Measurements from ENCODE around the gene SLC1A7. TPM values are rescaled to one million over a fixed set of nuclear protein-coding genes. Genes with fewer than 3 reads are reported as not detected.
A peak's percentile ranks its signal among the peaks of the same experiment; 100 is the strongest.

Gene SLC1A7
- polyA plus RNA-seq, 2 of the 4 experiments (the other 2 are of a cell fraction) = 0.04 to 0.12 TPM

- ChIA-PET CTCF (no interaction called here), POLR2A (no interaction called here)
- FAIRE-seq (no peak), DNase-seq (ENCODE audit: low read depth in 1 of 2, low spot score in 1 of 2) (no peak), ATAC-seq (no peak)
- Histone ChIP-seq H3K4me2 (no peak overlapping the region), H3K4me3 (no peak overlapping the region), H3K27ac (peak overlapping the region in 1 of 2 experiments; percentile 31; a peak in 1 of 6 replicates), H3K9me3 (no peaks in the 10 kb centered on the region), H3K4me1 (peaks cover 15% of the 10 kb centered on the region; the same call in 2 of the 3 replicates)
- no peak for TF ChIP-seq SMC3 (IDR thresholded peaks at IDR 0.05)
- no peak for TF ChIP-seq MAFK (IDR thresholded peaks at IDR 0.05; ENCODE audit: partially characterized antibody)
- TF ChIP-seq RCOR1 (IDR thresholded peaks at IDR 0.05; ENCODE audit: low read depth, low read length) = no peak
- no peak for TF ChIP-seq KDM1A (IDR thresholded peaks at IDR 0.05; ENCODE audit: low read depth)
- TF ChIP-seq RAD21 (conservative IDR thresholded peaks at IDR 0.05 in 1 of 2, IDR thresholded peaks at IDR 0.05 in 1 of 2) = no peak
- TF ChIP-seq MYC (IDR thresholded peaks at IDR 0.05; ENCODE audit: borderline replicate concordance, low read length) = no peak
- no peak for TF ChIP-seq ZSCAN20 (CRISPR knock-in tag; IDR thresholded peaks at IDR 0.05)
- TF ChIP-seq BCL3 (IDR thresholded peaks at IDR 0.05) = no peak
- TF ChIP-seq PBX3 (IDR thresholded peaks at IDR 0.05) = no peak
- no peak for TF ChIP-seq NFE2L2 (conservative IDR thresholded peaks at IDR 0.05; ENCODE audit: low read length)
- no peak for TF ChIP-seq FOXS1 (CRISPR knock-in tag; IDR thresholded peaks at IDR 0.05)
- no peak for TF ChIP-seq REST (IDR thresholded peaks at IDR 0.05)
- no peak for TF ChIP-seq HOXB5 (CRISPR knock-in tag; IDR thresholded peaks at IDR 0.05)
- no peak for TF ChIP-seq KDM5A (IDR thresholded peaks at IDR 0.05)
- TF ChIP-seq ZFP36 (IDR thresholded peaks at IDR 0.05; ENCODE audit: borderline replicate concordance, partially characterized antibody) = no peak
- no peak for TF ChIP-seq CHD2 (IDR thresholded peaks at IDR 0.05; ENCODE audit: low read length, partially characterized antibody)
- TF ChIP-seq CBX8 (IDR thresholded peaks at IDR 0.05) = no peak
- TF ChIP-seq TFCP2L1 (CRISPR knock-in tag; IDR thresholded peaks at IDR 0.05) = no peak
- TF ChIP-seq EP300 (IDR thresholded peaks at IDR 0.05) = no peak
- 45% methylated on average over 6 of the region's 10 CpGs for WGBS (ENCODE audit: missing lambda C conversion rate)
Measured at GRCh38 chr1:53125623-53126360, 16.6 kb downstream of the SLC1A7 start.

- Histone ChIP-seq H3K4me3 (no peak overlapping the region), H3K4me2 (no peak overlapping the region), H3K27ac (no peak overlapping the region), H3K9me3 (no peaks in the 10 kb centered on the region), H3K4me1 (peaks cover 15% of the 10 kb centered on the region; the same call in 2 of the 3 replicates)
- TF ChIP-seq CTCF (IDR thresholded peaks at IDR 0.05) = no peak
- TF ChIP-seq CHD2 (IDR thresholded peaks at IDR 0.05; ENCODE audit: low read length, partially characterized antibody) = no peak
- TF ChIP-seq TP53 (CRISPR knock-in tag; IDR thresholded peaks at IDR 0.05) = no peak
- no peak for TF ChIP-seq ZC3H11A (IDR thresholded peaks at IDR 0.05)
- TF ChIP-seq, protein P1, sequence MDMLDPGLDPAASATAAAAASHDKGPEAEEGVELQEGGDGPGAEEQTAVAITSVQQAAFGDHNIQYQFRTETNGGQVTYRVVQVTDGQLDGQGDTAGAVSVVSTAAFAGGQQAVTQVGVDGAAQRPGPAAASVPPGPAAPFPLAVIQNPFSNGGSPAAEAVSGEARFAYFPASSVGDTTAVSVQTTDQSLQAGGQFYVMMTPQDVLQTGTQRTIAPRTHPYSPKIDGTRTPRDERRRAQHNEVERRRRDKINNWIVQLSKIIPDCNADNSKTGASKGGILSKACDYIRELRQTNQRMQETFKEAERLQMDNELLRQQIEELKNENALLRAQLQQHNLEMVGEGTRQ (IDR thresholded peaks at IDR 0.05) = no peak
- no peak for TF ChIP-seq TFCP2L1 (CRISPR knock-in tag; IDR thresholded peaks at IDR 0.05)
- no peak for TF ChIP-seq EP300 (IDR thresholded peaks at IDR 0.05)
- TF ChIP-seq, protein P2, sequence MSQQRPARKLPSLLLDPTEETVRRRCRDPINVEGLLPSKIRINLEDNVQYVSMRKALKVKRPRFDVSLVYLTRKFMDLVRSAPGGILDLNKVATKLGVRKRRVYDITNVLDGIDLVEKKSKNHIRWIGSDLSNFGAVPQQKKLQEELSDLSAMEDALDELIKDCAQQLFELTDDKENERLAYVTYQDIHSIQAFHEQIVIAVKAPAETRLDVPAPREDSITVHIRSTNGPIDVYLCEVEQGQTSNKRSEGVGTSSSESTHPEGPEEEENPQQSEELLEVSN (IDR thresholded peaks at IDR 0.05; ENCODE audit: borderline replicate concordance, low read depth) = no peak
- no peak for TF ChIP-seq HOXB13 (CRISPR knock-in tag; IDR thresholded peaks at IDR 0.05; ENCODE audit: low read depth)
- no peak for TF ChIP-seq HOXA7 (CRISPR knock-in tag; IDR thresholded peaks at IDR 0.05)
- POLR2A ChIA-PET = no interaction called here
- WGBS (ENCODE audit: missing lambda C conversion rate) = 93% methylated on average over 6 of the region's 6 CpGs
- FAIRE-seq (no peak), ATAC-seq (no peak), DNase-seq (ENCODE audit: low read depth in 1 of 2, low spot score in 1 of 2) (no peak)
- CTCF ChIA-PET = no interaction called here
Measured at GRCh38 chr1:53125122-53125521, 17.3 kb downstream of the SLC1A7 start.

All from A549 (cell line).